Neural crest cell (in vitro differentiated cells): Measurements from ENCODE around the gene NSMCE1. TPM values are rescaled to one million over a fixed set of nuclear protein-coding genes. Genes with fewer than 3 reads are reported as not detected.

Experiments used
- DNase-seq: peaks from one replicate; pipeline ENCODE4 v3.0.0; 2021; ENCODE audit warnings: low read depth, mixed read lengths, low spot score
- H3K27ac Mint-ChIP-seq: one replicate; pipeline ENCODE4 v1.8.0; 2021; ENCODE audit warnings: mild to moderate bottlenecking, mixed read lengths; ENCODE audit not compliant: unreplicated experiment
- H3K27me3 Mint-ChIP-seq: 2 replicates; pipeline ENCODE4 v1.8.0; 2021; ENCODE audit warnings: low read depth, mild to moderate bottlenecking, mixed read lengths
- H3K36me3 Mint-ChIP-seq: 2 replicates; pipeline ENCODE4 v1.8.0; 2021; ENCODE audit warnings: low read depth, mild to moderate bottlenecking, mixed read lengths
- H3K4me1 Mint-ChIP-seq: 2 replicates; pipeline ENCODE4 v1.8.0; 2021; ENCODE audit warnings: mixed read lengths
- H3K4me3 Mint-ChIP-seq: one replicate; pipeline ENCODE4 v1.8.0; 2021; ENCODE audit warnings: mild to moderate bottlenecking, mixed read lengths
- H3K9me3 Mint-ChIP-seq: 2 replicates; pipeline ENCODE4 v1.8.0; 2021; ENCODE audit warnings: mixed read lengths
- total RNA-seq: library from RNA; stranded (reverse); gene quantifications from 2 replicates; pipeline ENCODE4 v1.2.1, GENCODE V29; 2021
- TF ChIP-seq, protein P1 (sequence below): fragments of 200-600 bp; sonication (generic); conservative IDR thresholded peaks from 2 replicates; pipeline ENCODE4 v1.5.0; 2021; ENCODE audit warnings: antibody characterized with exemption, mild to moderate bottlenecking

The NSMCE1 gene
- total RNA-seq, 1 donor from 2014 or later: 30.4 TPM

- no peaks in the 10 kb centered on the region for H3K9me3 Mint-ChIP-seq
- H3K36me3 Mint-ChIP-seq: no peaks in the 10 kb centered on the region
- DNase-seq: peak; percentile 30
- H3K27me3 Mint-ChIP-seq: no peaks in the 10 kb centered on the region
- TF ChIP-seq, protein P1, sequence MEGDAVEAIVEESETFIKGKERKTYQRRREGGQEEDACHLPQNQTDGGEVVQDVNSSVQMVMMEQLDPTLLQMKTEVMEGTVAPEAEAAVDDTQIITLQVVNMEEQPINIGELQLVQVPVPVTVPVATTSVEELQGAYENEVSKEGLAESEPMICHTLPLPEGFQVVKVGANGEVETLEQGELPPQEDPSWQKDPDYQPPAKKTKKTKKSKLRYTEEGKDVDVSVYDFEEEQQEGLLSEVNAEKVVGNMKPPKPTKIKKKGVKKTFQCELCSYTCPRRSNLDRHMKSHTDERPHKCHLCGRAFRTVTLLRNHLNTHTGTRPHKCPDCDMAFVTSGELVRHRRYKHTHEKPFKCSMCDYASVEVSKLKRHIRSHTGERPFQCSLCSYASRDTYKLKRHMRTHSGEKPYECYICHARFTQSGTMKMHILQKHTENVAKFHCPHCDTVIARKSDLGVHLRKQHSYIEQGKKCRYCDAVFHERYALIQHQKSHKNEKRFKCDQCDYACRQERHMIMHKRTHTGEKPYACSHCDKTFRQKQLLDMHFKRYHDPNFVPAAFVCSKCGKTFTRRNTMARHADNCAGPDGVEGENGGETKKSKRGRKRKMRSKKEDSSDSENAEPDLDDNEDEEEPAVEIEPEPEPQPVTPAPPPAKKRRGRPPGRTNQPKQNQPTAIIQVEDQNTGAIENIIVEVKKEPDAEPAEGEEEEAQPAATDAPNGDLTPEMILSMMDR: peak; percentile 87
- H3K4me3 Mint-ChIP-seq: no peak overlapping the region
- no peak overlapping the region for H3K27ac Mint-ChIP-seq
- H3K4me1 Mint-ChIP-seq: peaks cover 25% of the 10 kb centered on the region
These were observed 33.3 kb downstream of the NSMCE1 start for GRCh38 chr16:27235055-27235937.

DNA sequence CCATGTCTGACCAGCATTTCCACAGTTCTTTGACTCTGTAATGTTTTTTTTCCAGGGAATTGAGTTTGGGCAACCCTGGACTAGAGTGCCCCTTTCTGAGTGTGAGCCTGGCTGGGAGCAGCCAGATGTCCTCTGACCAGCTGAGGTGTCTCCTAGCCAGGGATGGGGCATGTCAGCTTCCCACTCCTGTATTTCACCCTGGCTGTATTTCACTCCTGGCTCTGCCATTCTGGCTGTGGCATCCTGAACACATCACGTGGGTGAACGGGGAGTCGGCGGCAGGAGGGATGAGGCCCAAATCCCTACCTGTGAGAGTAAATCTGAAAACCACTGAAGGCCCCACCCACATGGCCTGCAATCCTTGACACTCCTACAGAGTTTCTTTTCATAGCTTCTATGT, 34.0 kb downstream of the NSMCE1 start:
- no peak overlapping the region for H3K27ac Mint-ChIP-seq
- DNase-seq: no peak
- no peaks in the 10 kb centered on the region for H3K36me3 Mint-ChIP-seq
- no peak overlapping the region for H3K4me3 Mint-ChIP-seq
- H3K9me3 Mint-ChIP-seq: no peaks in the 10 kb centered on the region
- H3K27me3 Mint-ChIP-seq: no peaks in the 10 kb centered on the region
- TF ChIP-seq, protein P1: no peak
- H3K4me1 Mint-ChIP-seq: peaks cover 25% of the 10 kb centered on the region

DNA sequence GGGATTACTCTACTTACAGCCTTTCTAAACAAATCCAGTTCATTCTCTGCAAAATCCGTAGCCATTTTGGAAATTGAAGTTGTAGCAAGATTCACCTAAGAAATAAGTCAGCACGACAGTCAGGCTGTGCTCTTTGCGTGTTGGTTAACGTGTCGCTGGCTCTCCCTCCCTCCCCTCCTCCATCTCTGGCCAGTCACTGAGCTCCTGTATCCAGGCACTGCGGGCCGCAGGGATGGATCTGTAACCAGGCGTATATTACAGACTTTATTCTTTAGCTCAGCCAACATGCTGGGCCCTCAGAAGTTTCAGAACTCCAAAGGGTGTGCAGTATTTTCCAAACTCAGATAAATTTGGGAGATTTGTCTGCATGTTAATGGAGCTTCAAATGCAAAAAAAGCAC, 34.4 kb downstream of the NSMCE1 start:
- H3K27me3 Mint-ChIP-seq: no peaks in the 10 kb centered on the region
- H3K4me1 Mint-ChIP-seq: peaks cover 25% of the 10 kb centered on the region
- no peak overlapping the region for H3K4me3 Mint-ChIP-seq
- no peak overlapping the region for H3K27ac Mint-ChIP-seq
- TF ChIP-seq, protein P1: no peak
- no peaks in the 10 kb centered on the region for H3K9me3 Mint-ChIP-seq
- no peak for DNase-seq
- no peaks in the 10 kb centered on the region for H3K36me3 Mint-ChIP-seq

- H3K4me3 Mint-ChIP-seq: no peak overlapping the region
- DNase-seq: no peak
- H3K4me1 Mint-ChIP-seq: peaks cover 25% of the 10 kb centered on the region
- no peaks in the 10 kb centered on the region for H3K27me3 Mint-ChIP-seq
- H3K27ac Mint-ChIP-seq: no peak overlapping the region
- H3K9me3 Mint-ChIP-seq: no peaks in the 10 kb centered on the region
- H3K36me3 Mint-ChIP-seq: no peaks in the 10 kb centered on the region
- TF ChIP-seq, protein P1: no peak
These were observed 34.8 kb downstream of the NSMCE1 start for GRCh38 chr16:27233731-27234130.

GRCh38 chr16:27232901-27233625, 35.5 kb downstream of the NSMCE1 start:
- Mint-ChIP-seq H3K9me3 (no peaks in the 10 kb centered on the region), H3K36me3 (no peaks in the 10 kb centered on the region), H3K27me3 (no peaks in the 10 kb centered on the region), H3K27ac (no peak overlapping the region), H3K4me1 (peaks cover 21% of the 10 kb centered on the region), H3K4me3 (no peak overlapping the region)
- TF ChIP-seq, protein P1: no peak
- DNase-seq: no peak
